Esophagus muscularis mucosa (tissue), 4 donors: Measurements from ENCODE around the gene TM4SF20. TPM values are rescaled to one million over a fixed set of nuclear protein-coding genes. Genes with fewer than 3 reads are reported as not detected.
A peak's percentile ranks its signal among the peaks of the same experiment; 100 is the strongest.

Experiments used
- DNase-seq: peaks from one replicate; pipeline ENCODE4 v3.0.0-alpha.2; 2017; ENCODE audit errors: extremely low spot score
- H3K27ac ChIP-seq, 4 donors: fragments of 200-600 bp; sonication (generic); replicated peaks in 1 of 4; 1 replicate in 3 of 4; 2 replicates in 1 of 4; pipeline ENCODE4 v1.5.1; 2016 to 2019; ENCODE audit warnings: mild to moderate bottlenecking in 1 of 4
- H3K27me3 ChIP-seq, 4 donors: fragments of 200-600 bp; sonication (generic); one replicate each; pipeline versions ENCODE4 v1.5.1 to v1.6.0; 2016 to 2019
- H3K36me3 ChIP-seq, 4 donors: fragments of 200-600 bp; sonication (generic); one replicate each; pipeline ENCODE4 v1.5.1; 2016 to 2019
- H3K4me1 ChIP-seq, 4 donors: fragments of 200-600 bp; sonication (generic); one replicate each; pipeline ENCODE4 v1.5.1; 2016 to 2019
- H3K4me3 ChIP-seq, 4 donors: fragments of 200-600 bp; sonication (generic); 1 replicate in 2 of 4; 2 replicates in 2 of 4; pipeline ENCODE4 v1.5.1; 2016 to 2019; ENCODE audit warnings: mild to moderate bottlenecking in 4 of 4, moderate library complexity in 1 of 4
- H3K9me3 ChIP-seq, 4 donors: fragments of 200-600 bp; sonication (generic); 1 replicate in 3 of 4; 2 replicates in 1 of 4; pipeline ENCODE4 v1.5.1; 2016 to 2019
- CTCF ChIP-seq, 3 experiments: fragments of 200-600 bp in 2 of 3; fragments of 450-650 bp in 1 of 3; sonication (generic) in 2 of 3; IDR thresholded peaks; one replicate each; pipeline ENCODE4 v1.5.1; 2017 to 2019; ENCODE audit warnings: antibody characterized with exemption in 3 of 3, mild to moderate bottlenecking in 2 of 3, moderate library complexity in 1 of 3
- EP300 ChIP-seq: sonication (generic); formaldehyde crosslinking; IDR thresholded peaks from one replicate; pipeline ENCODE4 v1.6.1; 2017; ENCODE audit warnings: antibody characterized with exemption
- POLR2A ChIP-seq: fragments of 450-650 bp; IDR thresholded peaks from one replicate; pipeline ENCODE4 v1.6.1; 2017; ENCODE audit warnings: antibody characterized with exemption, moderate library complexity, mild to moderate bottlenecking, low read depth
- POLR2AphosphoS5 ChIP-seq, 2 donors: sonication (generic); formaldehyde crosslinking; IDR thresholded peaks; one replicate each; pipeline ENCODE4 v1.6.1; 2017; ENCODE audit warnings: antibody characterized with exemption in 2 of 2
- WGBS: methylation state at CpG from one replicate; pipeline ENCODE4 v1.1.5; 2018; 5-methylcytosine and 5-hydroxymethylcytosine counted together
- intact Hi-C: fragments of 100-400 bp; cut with DNase I; formaldehyde crosslinking; loops from one replicate; pipeline ENCODE4 v1.15.1; 2023
- total RNA-seq, 4 donors: library from RNA; depleted of rRNA; stranded (reverse); fragments of >200 nt; gene quantifications; one replicate each; pipeline versions ENCODE4 v1.1.0 to v1.2.1, GENCODE V29; 2016

The TM4SF20 gene
- total RNA-seq, 4 donors from 2014 or later = not detected

GRCh38 chr2:227407591-227408151, 28.6 kb upstream of the TM4SF20 start:
- 80% methylated on average over 16 of the region's 16 CpGs for WGBS
- TF ChIP-seq CTCF (IDR thresholded peaks at IDR 0.05) (no peak), POLR2AphosphoS5 (IDR thresholded peaks at IDR 0.05) (peak in 1 of 2 donors; percentile 11)
- Histone ChIP-seq H3K27me3 (no peaks in the 10 kb centered on the region), H3K27ac (peak overlapping the region in 1 of 4 donors; percentile 72), H3K36me3 (no peaks in the 10 kb centered on the region), H3K9me3 (no peaks in the 10 kb centered on the region), H3K4me1 (peaks cover 15 to 17% (median 16%) of the 10 kb centered on the region in 4 donors), H3K4me3 (no peak overlapping the region)
- DNase-seq = no peak
- intact Hi-C loops = loop anchor here (5.0 kb wide), 2 partner anchors 65 to 360 kb away; partner anchors contain the start of gene AGFG1

GRCh38 chr2:227406177-227407031, 27.3 kb upstream of the TM4SF20 start:
- no peak for DNase-seq
- Histone ChIP-seq H3K9me3 (no peaks in the 10 kb centered on the region), H3K27ac (peak overlapping the region; percentile 58 to 72 (median 70)), H3K4me1 (peaks cover 15 to 17% (median 16%) of the 10 kb centered on the region in 4 donors), H3K4me3 (peak overlapping the region in 1 of 4 donors; percentile 6), H3K36me3 (no peaks in the 10 kb centered on the region), H3K27me3 (peaks cover 0 to 4% (median 0%) of the 10 kb centered on the region in 4 donors)
- intact Hi-C loops = loop anchor here (5.0 kb wide), 2 partner anchors 66 to 361 kb away; partner anchors contain the start of gene AGFG1
- WGBS = 0% methylated on average over 7 of the region's 7 CpGs
- TF ChIP-seq POLR2AphosphoS5 (IDR thresholded peaks at IDR 0.05) (peak; percentile 68 to 71), POLR2A (no peak), CTCF (IDR thresholded peaks at IDR 0.05) (peak; percentile 62 to 65 (median 62))

GRCh38 chr2:227404585-227405271, 25.6 kb upstream of the TM4SF20 start:
- TF ChIP-seq CTCF (IDR thresholded peaks at IDR 0.05) (no peak), POLR2A (no peak), POLR2AphosphoS5 (IDR thresholded peaks at IDR 0.05) (no peak), EP300 (no peak)
- no peaks in the 10 kb centered on the region for H3K9me3 ChIP-seq
- no peak overlapping the region for H3K27ac ChIP-seq
- peaks cover 0 to 4% (median 0%) of the 10 kb centered on the region in 4 donors for H3K27me3 ChIP-seq
- intact Hi-C loops = loop anchor here (5.0 kb wide), 3 partner anchors 68 to 363 kb away; partner anchors contain the start of gene AGFG1
- H3K36me3 ChIP-seq = no peaks in the 10 kb centered on the region
- H3K4me1 ChIP-seq = peaks cover 15 to 17% (median 16%) of the 10 kb centered on the region in 4 donors
- 90% methylated on average over 4 of the region's 4 CpGs for WGBS
- DNase-seq = no peak
- H3K4me3 ChIP-seq = no peak overlapping the region

GRCh38 chr2:227402959-227403358, 23.9 kb upstream of the TM4SF20 start:
- TF ChIP-seq CTCF (IDR thresholded peaks at IDR 0.05) = no peak
- no peak for TF ChIP-seq POLR2A
- no peak for TF ChIP-seq EP300
- TF ChIP-seq POLR2AphosphoS5 (IDR thresholded peaks at IDR 0.05) = no peak
- WGBS = 65% methylated on average over 4 of the region's 4 CpGs
- H3K4me3 ChIP-seq = no peak overlapping the region
- intact Hi-C loops = loop anchor here (5.0 kb wide), 1 partner anchor 254 kb away; no protein-coding TSS in a partner anchor
- H3K4me1 ChIP-seq = peaks cover 15 to 17% (median 16%) of the 10 kb centered on the region in 4 donors
- no peak for DNase-seq
- H3K36me3 ChIP-seq = no peaks in the 10 kb centered on the region
- H3K27ac ChIP-seq = no peak overlapping the region
- peaks cover 0 to 4% (median 0%) of the 10 kb centered on the region in 4 donors for H3K27me3 ChIP-seq
- H3K9me3 ChIP-seq = no peaks in the 10 kb centered on the region
